HepG2 (cell line): ENCODE data around the gene PPIP5K2. TPM values are rescaled to one million over a fixed set of nuclear protein-coding genes. Genes with fewer than 3 reads are reported as not detected.

ENCODE experiments used
- GATA4 ChIP-seq: sonication (generic); IDR thresholded peaks from 2 replicates; pipeline ENCODE4 v1.6.1; 2016; ENCODE audit warnings: antibody characterized with exemption, low read depth, borderline replicate concordance
- IRF2 ChIP-seq: IDR thresholded peaks from 2 replicates; pipeline ENCODE4 v1.6.1; 2018; ENCODE audit warnings: missing genetic modification reagents, missing compliant biosample characterization
- ISX ChIP-seq: sonication (generic); formaldehyde crosslinking; conservative IDR thresholded peaks from 2 replicates; pipeline ENCODE4 v1.5.0; 2020; ENCODE audit warnings: missing genetic modification reagents
- NFE2L2 ChIP-seq: fragments of 150-350 bp; IDR thresholded peaks from 2 replicates; pipeline ENCODE4 v1.6.1; 2014; ENCODE audit warnings: low read length
- NR2F2 ChIP-seq: IDR thresholded peaks from 2 replicates; pipeline ENCODE4 v1.6.1; 2012; ENCODE audit warnings: low read depth, inconsistent platforms, borderline replicate concordance
- PCBP2 ChIP-seq: fragments of 200-400 bp; formaldehyde crosslinking; optimal IDR thresholded peaks from 2 replicates; pipeline ENCODE3; 2018; ENCODE audit warnings: low read length, low read depth; ENCODE audit not compliant: poor library complexity, severe bottlenecking
- SPEN ChIP-seq: sonication (generic); formaldehyde crosslinking; IDR thresholded peaks from 2 replicates; pipeline ENCODE4 v1.5.1; 2020; ENCODE audit warnings: low read depth, mild to moderate bottlenecking, missing genetic modification reagents
- TCF7 ChIP-seq: sonication (generic); IDR thresholded peaks from 2 replicates; pipeline ENCODE4 v1.6.1; 2016; ENCODE audit warnings: antibody characterized with exemption, low read depth
- ZBTB26 ChIP-seq: IDR thresholded peaks from 2 replicates; pipeline ENCODE4 v1.6.1; 2016; ENCODE audit warnings: missing compliant biosample characterization, missing genetic modification reagents, borderline replicate concordance
- ZBTB7B ChIP-seq: sonication (generic); formaldehyde crosslinking; IDR thresholded peaks from 2 replicates; pipeline ENCODE4 v1.4.0; 2020; ENCODE audit warnings: missing genetic modification reagents
- ZNF558 ChIP-seq: sonication (generic); formaldehyde crosslinking; IDR thresholded peaks from 2 replicates; pipeline ENCODE4 v1.9.0; 2022; ENCODE audit warnings: mild to moderate bottlenecking, missing genetic modification reagents, borderline replicate concordance
- ZNF672 ChIP-seq: sonication (generic); formaldehyde crosslinking; IDR thresholded peaks from 2 replicates; pipeline ENCODE4 v1.8.1; 2022; ENCODE audit warnings: missing genetic modification reagents
- ZNF720 ChIP-seq: sonication (generic); formaldehyde crosslinking; IDR thresholded peaks from 2 replicates; pipeline ENCODE4 v1.4.0; 2020; ENCODE audit warnings: missing genetic modification reagents
- ZNF841 ChIP-seq: sonication (generic); formaldehyde crosslinking; IDR thresholded peaks from 2 replicates; pipeline ENCODE4 v1.8.1; 2023; ENCODE audit warnings: missing genetic modification reagents, borderline replicate concordance
- polyA plus RNA-seq, 8 experiments: library from polyadenylated mRNA; depleted of rRNA in 3 of 8; stranded (reverse) in 7 of 8; unstranded in 1 of 8; fragments of >200 nt; fragmentation: Illumina TruSeq in 4 of 8; extraction: Trizol in 4 of 8; gene quantifications; 2 replicates each; pipeline versions ENCODE4 v1.2.1 to v1.2.3, GENCODE V29; 2011 to 2016; ENCODE audit warnings: low read depth in 4 of 8, missing spikeins in 1 of 8, mixed read lengths in 1 of 8; ENCODE audit not compliant: insufficient read depth in 1 of 8
- total RNA-seq, 5 experiments: library from RNA; depleted of rRNA; stranded (reverse); fragments of >200 nt; fragmentation: Illumina TruSeq; extraction: Trizol; gene quantifications; 2 replicates each; pipeline ENCODE4 v1.2.3, GENCODE V29; 2016; ENCODE audit warnings: low read depth in 1 of 5
- TF ChIP-seq, protein P1 (sequence below): sonication (generic); formaldehyde crosslinking; IDR thresholded peaks from 2 replicates; pipeline ENCODE4 v1.4.0; 2020; ENCODE audit warnings: missing genetic modification reagents, borderline replicate concordance
- TF ChIP-seq, protein P2 (sequence below): sonication (generic); formaldehyde crosslinking; IDR thresholded peaks from 2 replicates; pipeline ENCODE4 v1.4.0; 2020; ENCODE audit warnings: missing genetic modification reagents
- TF ChIP-seq, protein P3 (sequence below): sonication (generic); formaldehyde crosslinking; IDR thresholded peaks from 2 replicates; pipeline ENCODE4 v1.8.0; 2022; ENCODE audit warnings: missing genetic modification reagents, mild to moderate bottlenecking, inconsistent platforms, borderline replicate concordance
- TF ChIP-seq, protein P4 (sequence below): sonication (generic); formaldehyde crosslinking; IDR thresholded peaks from 2 replicates; pipeline ENCODE4 v1.4.0; 2020; ENCODE audit warnings: mild to moderate bottlenecking, missing genetic modification reagents

PPIP5K2 gene
- total and polyA plus RNA-seq, 2 of the 13 experiments (the other 11 are each of a cell fraction or from before 2014, with no cell fraction given), result 19.7 to 45.6 TPM

GRCh38 chr5:103119765-103120606 is at the start of gene PPIP5K2, which contains the start of gene GIN1 (continued):
- TF ChIP-seq, protein P1, sequence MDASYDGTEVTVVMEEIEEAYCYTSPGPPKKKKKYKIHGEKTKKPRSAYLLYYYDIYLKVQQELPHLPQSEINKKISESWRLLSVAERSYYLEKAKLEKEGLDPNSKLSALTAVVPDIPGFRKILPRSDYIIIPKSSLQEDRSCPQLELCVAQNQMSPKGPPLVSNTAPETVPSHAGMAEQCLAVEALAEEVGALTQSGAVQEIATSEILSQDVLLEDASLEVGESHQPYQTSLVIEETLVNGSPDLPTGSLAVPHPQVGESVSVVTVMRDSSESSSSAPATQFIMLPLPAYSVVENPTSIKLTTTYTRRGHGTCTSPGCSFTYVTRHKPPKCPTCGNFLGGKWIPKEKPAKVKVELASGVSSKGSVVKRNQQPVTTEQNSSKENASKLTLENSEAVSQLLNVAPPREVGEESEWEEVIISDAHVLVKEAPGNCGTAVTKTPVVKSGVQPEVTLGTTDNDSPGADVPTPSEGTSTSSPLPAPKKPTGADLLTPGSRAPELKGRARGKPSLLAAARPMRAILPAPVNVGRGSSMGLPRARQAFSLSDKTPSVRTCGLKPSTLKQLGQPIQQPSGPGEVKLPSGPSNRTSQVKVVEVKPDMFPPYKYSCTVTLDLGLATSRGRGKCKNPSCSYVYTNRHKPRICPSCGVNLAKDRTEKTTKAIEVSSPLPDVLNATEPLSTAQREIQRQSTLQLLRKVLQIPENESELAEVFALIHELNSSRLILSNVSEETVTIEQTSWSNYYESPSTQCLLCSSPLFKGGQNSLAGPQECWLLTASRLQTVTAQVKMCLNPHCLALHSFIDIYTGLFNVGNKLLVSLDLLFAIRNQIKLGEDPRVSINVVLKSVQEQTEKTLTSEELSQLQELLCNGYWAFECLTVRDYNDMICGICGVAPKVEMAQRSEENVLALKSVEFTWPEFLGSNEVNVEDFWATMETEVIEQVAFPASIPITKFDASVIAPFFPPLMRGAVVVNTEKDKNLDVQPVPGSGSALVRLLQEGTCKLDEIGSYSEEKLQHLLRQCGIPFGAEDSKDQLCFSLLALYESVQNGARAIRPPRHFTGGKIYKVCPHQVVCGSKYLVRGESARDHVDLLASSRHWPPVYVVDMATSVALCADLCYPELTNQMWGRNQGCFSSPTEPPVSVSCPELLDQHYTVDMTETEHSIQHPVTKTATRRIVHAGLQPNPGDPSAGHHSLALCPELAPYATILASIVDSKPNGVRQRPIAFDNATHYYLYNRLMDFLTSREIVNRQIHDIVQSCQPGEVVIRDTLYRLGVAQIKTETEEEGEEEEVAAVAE (CRISPR knock-in tag), result peak; percentile 65; the same call in 1 of the 2 replicates
- TF ChIP-seq ZBTB26 (CRISPR knock-in tag) (no peak), ZNF720 (CRISPR knock-in tag) (no peak; the same call in 1 of the 2 replicates), ZNF672 (CRISPR knock-in tag) (no peak), TCF7 (no peak), ISX (CRISPR knock-in tag) (peak; percentile 69; the same call in 1 of the 2 replicates), NR2F2 (peak; percentile 28; the same call in 1 of the 2 replicates), PCBP2 (no peak), ZNF558 (CRISPR knock-in tag) (0 out of 2 replicates have a peak, but pooled peaks have one; percentile 29), ZNF841 (CRISPR knock-in tag) (no peak), NFE2L2 (peak; percentile 27; the same call in 1 of the 2 replicates), SPEN (CRISPR knock-in tag) (peak; percentile 88), GATA4 (peak; percentile 67; the same call in 1 of the 2 replicates), IRF2 (CRISPR knock-in tag) (peak; percentile 95; the same call in 1 of the 2 replicates), ZBTB7B (CRISPR knock-in tag) (peak; percentile 90)
- TF ChIP-seq, protein P2, sequence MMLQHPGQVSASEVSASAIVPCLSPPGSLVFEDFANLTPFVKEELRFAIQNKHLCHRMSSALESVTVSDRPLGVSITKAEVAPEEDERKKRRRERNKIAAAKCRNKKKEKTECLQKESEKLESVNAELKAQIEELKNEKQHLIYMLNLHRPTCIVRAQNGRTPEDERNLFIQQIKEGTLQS, result no peak; the same call in 1 of the 2 replicates
- TF ChIP-seq, protein P3, sequence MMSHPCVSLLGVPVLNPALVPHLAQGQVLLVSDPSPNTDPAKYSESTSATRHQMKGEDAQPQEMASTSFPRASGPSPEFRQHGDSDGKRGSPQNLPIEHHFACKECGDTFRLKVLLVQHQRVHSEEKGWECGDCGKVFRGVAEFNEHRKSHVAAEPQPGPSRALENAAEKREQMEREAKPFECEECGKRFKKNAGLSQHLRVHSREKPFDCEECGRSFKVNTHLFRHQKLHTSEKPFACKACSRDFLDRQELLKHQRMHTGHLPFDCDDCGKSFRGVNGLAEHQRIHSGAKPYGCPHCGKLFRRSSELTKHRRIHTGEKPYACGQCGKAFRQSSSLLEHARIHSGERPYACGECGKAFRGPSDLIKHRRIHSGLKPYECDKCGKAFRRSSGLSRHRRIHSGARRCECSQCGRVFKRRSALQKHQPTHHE (CRISPR knock-in tag), result peak; percentile 74; the same call in 1 of the 2 replicates
- TF ChIP-seq, protein P4, sequence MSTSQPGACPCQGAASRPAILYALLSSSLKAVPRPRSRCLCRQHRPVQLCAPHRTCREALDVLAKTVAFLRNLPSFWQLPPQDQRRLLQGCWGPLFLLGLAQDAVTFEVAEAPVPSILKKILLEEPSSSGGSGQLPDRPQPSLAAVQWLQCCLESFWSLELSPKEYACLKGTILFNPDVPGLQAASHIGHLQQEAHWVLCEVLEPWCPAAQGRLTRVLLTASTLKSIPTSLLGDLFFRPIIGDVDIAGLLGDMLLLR, result 0 out of 2 replicates have a peak, but pooled peaks have one; percentile 48
